ENCODE results near the gene MFAP2.

DNA sequence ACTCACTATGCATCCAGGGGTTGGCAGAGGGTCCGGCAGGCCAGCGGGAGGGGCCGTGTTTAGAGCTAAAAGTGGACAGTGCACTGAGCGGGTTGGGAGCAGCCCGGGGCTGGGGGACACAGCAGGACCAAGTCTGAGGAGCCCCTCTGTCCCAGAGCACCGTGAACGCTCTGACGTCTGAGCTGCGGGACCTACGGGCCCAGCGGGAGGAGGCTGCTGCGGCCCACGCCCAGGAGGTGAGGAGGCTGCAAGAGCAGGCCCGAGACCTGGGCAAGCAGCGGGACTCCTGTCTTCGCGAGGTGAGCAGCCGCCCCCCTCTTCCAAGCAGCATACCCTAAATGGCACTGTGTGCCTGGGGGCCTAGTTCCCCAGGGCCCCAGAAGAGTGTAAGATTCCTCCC, 25.8 kb downstream of the MFAP2 start:
- no peak for TF ChIP-seq ZNF510 (tag by site-specific recombination; IDR thresholded peaks at IDR 0.05; ENCODE audit: insufficient replicate concordance)
- TF ChIP-seq, protein P1, sequence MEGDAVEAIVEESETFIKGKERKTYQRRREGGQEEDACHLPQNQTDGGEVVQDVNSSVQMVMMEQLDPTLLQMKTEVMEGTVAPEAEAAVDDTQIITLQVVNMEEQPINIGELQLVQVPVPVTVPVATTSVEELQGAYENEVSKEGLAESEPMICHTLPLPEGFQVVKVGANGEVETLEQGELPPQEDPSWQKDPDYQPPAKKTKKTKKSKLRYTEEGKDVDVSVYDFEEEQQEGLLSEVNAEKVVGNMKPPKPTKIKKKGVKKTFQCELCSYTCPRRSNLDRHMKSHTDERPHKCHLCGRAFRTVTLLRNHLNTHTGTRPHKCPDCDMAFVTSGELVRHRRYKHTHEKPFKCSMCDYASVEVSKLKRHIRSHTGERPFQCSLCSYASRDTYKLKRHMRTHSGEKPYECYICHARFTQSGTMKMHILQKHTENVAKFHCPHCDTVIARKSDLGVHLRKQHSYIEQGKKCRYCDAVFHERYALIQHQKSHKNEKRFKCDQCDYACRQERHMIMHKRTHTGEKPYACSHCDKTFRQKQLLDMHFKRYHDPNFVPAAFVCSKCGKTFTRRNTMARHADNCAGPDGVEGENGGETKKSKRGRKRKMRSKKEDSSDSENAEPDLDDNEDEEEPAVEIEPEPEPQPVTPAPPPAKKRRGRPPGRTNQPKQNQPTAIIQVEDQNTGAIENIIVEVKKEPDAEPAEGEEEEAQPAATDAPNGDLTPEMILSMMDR (tag by site-specific recombination; IDR thresholded peaks at IDR 0.05), result no peak
- no peak for TF ChIP-seq ZNF112 (tag by site-specific recombination; IDR thresholded peaks at IDR 0.05)
- TF ChIP-seq, protein P2, sequence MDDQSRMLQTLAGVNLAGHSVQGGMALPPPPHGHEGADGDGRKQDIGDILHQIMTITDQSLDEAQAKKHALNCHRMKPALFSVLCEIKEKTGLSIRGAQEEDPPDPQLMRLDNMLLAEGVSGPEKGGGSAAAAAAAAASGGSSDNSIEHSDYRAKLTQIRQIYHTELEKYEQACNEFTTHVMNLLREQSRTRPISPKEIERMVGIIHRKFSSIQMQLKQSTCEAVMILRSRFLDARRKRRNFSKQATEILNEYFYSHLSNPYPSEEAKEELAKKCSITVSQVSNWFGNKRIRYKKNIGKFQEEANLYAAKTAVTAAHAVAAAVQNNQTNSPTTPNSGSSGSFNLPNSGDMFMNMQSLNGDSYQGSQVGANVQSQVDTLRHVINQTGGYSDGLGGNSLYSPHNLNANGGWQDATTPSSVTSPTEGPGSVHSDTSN (CRISPR knock-in tag; IDR thresholded peaks at IDR 0.05), result no peak
- no peak for TF ChIP-seq OVOL3 (tag by site-specific recombination; IDR thresholded peaks at IDR 0.05)
- TF ChIP-seq, protein P3, sequence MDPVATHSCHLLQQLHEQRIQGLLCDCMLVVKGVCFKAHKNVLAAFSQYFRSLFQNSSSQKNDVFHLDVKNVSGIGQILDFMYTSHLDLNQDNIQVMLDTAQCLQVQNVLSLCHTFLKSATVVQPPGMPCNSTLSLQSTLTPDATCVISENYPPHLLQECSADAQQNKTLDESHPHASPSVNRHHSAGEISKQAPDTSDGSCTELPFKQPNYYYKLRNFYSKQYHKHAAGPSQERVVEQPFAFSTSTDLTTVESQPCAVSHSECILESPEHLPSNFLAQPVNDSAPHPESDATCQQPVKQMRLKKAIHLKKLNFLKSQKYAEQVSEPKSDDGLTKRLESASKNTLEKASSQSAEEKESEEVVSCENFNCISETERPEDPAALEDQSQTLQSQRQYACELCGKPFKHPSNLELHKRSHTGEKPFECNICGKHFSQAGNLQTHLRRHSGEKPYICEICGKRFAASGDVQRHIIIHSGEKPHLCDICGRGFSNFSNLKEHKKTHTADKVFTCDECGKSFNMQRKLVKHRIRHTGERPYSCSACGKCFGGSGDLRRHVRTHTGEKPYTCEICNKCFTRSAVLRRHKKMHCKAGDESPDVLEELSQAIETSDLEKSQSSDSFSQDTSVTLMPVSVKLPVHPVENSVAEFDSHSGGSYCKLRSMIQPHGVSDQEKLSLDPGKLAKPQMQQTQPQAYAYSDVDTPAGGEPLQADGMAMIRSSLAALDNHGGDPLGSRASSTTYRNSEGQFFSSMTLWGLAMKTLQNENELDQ (tag by site-specific recombination; IDR thresholded peaks at IDR 0.05; ENCODE audit: low read depth), result no peak
- no peak for TF ChIP-seq WT1 (tag by site-specific recombination; IDR thresholded peaks at IDR 0.05)
- TF ChIP-seq ZEB2 (tag by site-specific recombination; IDR thresholded peaks at IDR 0.05), result no peak
- TF ChIP-seq ZNF223 (tag by site-specific recombination; IDR thresholded peaks at IDR 0.05), result no peak

Data from HEK293 (cell line).